SK-N-MC (cell line): ENCODE data around the gene FAM53C.

Experiments
- DNase-seq: peaks from one replicate; pipeline ENCODE4 v3.0.0-alpha.2; 2011; ENCODE audit warnings: low read depth, low spot score
- H3K27ac ChIP-seq: fragments of 200-600 bp; sonication (generic); 2 replicates; pipeline ENCODE4 v1.5.1; 2016; ENCODE audit warnings: mixed run types
- H3K36me3 ChIP-seq: fragments of 200-600 bp; sonication (generic); 2 replicates; pipeline ENCODE4 v1.6.1; 2017; ENCODE audit warnings: antibody characterized with exemption, low read length, mixed read lengths; ENCODE audit not compliant: insufficient read depth
- H3K4me3 ChIP-seq: fragments of 200-600 bp; sonication (generic); 2 replicates; pipeline ENCODE4 v1.5.1; 2016
- H3K9ac ChIP-seq: fragments of 200-600 bp; sonication (generic); 2 replicates; pipeline ENCODE4 v1.8.0; 2017; ENCODE audit warnings: mixed run types, mixed read lengths; ENCODE audit not compliant: insufficient read length
- H3K9me3 ChIP-seq: fragments of 200-600 bp; sonication (generic); 2 replicates; pipeline ENCODE4 v1.6.1; 2017; ENCODE audit warnings: low read depth, mild to moderate bottlenecking, antibody characterized with exemption, low read length, moderate library complexity, mixed read lengths
- EZH2 ChIP-seq: fragments of 200-600 bp; sonication (generic); IDR thresholded peaks from one replicate; pipeline ENCODE4 v1.6.1; 2017; ENCODE audit warnings: antibody characterized with exemption
- FOXP2 ChIP-seq: optimal IDR thresholded peaks from 2 replicates; pipeline ENCODE3; 2011; ENCODE audit warnings: mild to moderate bottlenecking, moderate library complexity; ENCODE audit not compliant: insufficient read depth; ENCODE audit errors: extremely low read length, control extremely low read depth
- POLR2AphosphoS5 ChIP-seq: IDR thresholded peaks from 2 replicates; pipeline ENCODE4 v1.6.1; 2012; ENCODE audit warnings: mild to moderate bottlenecking, low read depth, low read length, borderline replicate concordance

The FAM53C gene

GRCh38 chr5:138352722-138353559 is 14.9 kb downstream of the FAM53C start:
- Histone ChIP-seq H3K36me3 (peaks cover 29% of the 10 kb centered on the region), H3K4me3 (peak overlapping the region; percentile 87), H3K27ac (peak overlapping the region; percentile 65), H3K9ac (peak overlapping the region; percentile 91), H3K9me3 (peaks cover 7% of the 10 kb centered on the region; the same call in 1 of the 2 replicates)
- no peak for TF ChIP-seq FOXP2
- TF ChIP-seq POLR2AphosphoS5: no peak
- no peak for TF ChIP-seq EZH2
- DNase-seq: no peak

- no peak for DNase-seq
- H3K27ac ChIP-seq: peak overlapping the region; percentile 65
These were observed 15.6 kb downstream of the FAM53C start for GRCh38 chr5:138353560-138354080.

DNA sequence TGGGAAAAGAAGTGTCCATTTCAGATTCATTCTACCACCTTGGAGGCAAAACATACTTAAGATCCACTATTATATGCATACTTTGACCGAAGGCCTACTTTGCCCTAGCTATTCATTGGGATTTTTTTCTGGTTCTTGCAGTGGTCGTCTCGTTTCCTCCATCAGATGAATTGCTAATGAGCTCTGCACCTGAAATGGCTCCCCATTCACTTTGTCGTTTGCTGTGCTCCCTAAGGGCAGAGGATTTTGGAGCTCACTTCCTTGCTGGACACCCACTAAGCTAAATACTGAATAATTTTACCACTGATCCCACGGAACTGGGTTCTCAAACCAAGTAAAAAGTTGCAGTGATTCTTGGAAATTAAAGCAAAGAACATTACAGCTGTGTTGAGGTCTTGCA is 16.3 kb downstream of the FAM53C start:
- TF ChIP-seq EZH2: no peak
- no peak for TF ChIP-seq POLR2AphosphoS5
- TF ChIP-seq FOXP2: no peak
- H3K36me3 ChIP-seq: peaks cover 20% of the 10 kb centered on the region
- H3K9ac ChIP-seq: peak overlapping the region; percentile 91
- H3K9me3 ChIP-seq: peaks cover 7% of the 10 kb centered on the region; the same call in 1 of the 2 replicates
- DNase-seq: no peak
- no peak overlapping the region for H3K27ac ChIP-seq
- H3K4me3 ChIP-seq: peak overlapping the region; percentile 87

More at GRCh38 chr5:138353560-138354080, 15.6 kb downstream of the FAM53C start:
- TF ChIP-seq EZH2: no peak
- no peak for TF ChIP-seq FOXP2
- TF ChIP-seq POLR2AphosphoS5: no peak
- H3K4me3 ChIP-seq: peak overlapping the region; percentile 87
- peaks cover 7% of the 10 kb centered on the region; the same call in 1 of the 2 replicates for H3K9me3 ChIP-seq
- H3K9ac ChIP-seq: peak overlapping the region; percentile 91
- H3K36me3 ChIP-seq: peaks cover 22% of the 10 kb centered on the region

DNA sequence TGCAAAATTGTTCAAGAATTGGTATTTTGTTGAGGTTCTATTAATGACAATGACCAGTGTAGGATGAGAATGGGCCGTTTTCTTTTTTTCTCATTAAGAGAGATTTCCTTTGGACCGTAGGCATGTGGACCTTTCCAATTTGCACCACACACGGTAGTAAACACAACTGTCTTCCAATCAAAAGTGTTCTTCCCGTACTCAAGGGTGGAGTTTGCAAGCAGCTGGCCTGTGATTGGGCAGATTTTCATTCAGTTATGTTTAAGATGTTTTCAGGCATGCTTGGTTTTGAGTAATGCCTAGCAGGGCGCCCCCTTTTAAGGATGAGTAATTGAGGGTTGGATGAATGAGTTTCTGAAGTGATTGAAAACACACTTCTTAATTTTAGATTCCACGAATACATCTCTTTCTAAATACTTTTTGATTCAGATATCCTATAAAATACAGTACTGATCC is 16.9 kb downstream of the FAM53C start:
- Histone ChIP-seq H3K9me3 (peaks cover 7% of the 10 kb centered on the region; the same call in 1 of the 2 replicates), H3K4me3 (peak overlapping the region; percentile 87), H3K9ac (no peak overlapping the region), H3K36me3 (peaks cover 20% of the 10 kb centered on the region), H3K27ac (no peak overlapping the region)
- no peak for DNase-seq
- TF ChIP-seq POLR2AphosphoS5 (no peak), EZH2 (no peak), FOXP2 (no peak)

- Histone ChIP-seq H3K9me3 (no peaks in the 10 kb centered on the region), H3K36me3 (peaks cover 14% of the 10 kb centered on the region), H3K9ac (no peak overlapping the region), H3K4me3 (no peak overlapping the region), H3K27ac (no peak overlapping the region)
- DNase-seq: no peak
- TF ChIP-seq FOXP2: no peak
- no peak for TF ChIP-seq EZH2
- no peak for TF ChIP-seq POLR2AphosphoS5
These were observed 21.6 kb downstream of the FAM53C start for GRCh38 chr5:138359621-138360020.

- Histone ChIP-seq H3K27ac (no peak overlapping the region), H3K36me3 (0 out of 2 replicates have a peak, but pooled peaks cover 3% of the 10 kb centered on the region), H3K4me3 (no peak overlapping the region), H3K9ac (no peak overlapping the region), H3K9me3 (no peaks in the 10 kb centered on the region)
- TF ChIP-seq EZH2: no peak
- TF ChIP-seq FOXP2: no peak
- no peak for TF ChIP-seq POLR2AphosphoS5
- DNase-seq: no peak
These were observed 22.9 kb downstream of the FAM53C start for GRCh38 chr5:138360941-138361452.

- H3K27ac ChIP-seq: peak overlapping the region; percentile 69
- no peaks in the 10 kb centered on the region for H3K9me3 ChIP-seq
- TF ChIP-seq POLR2AphosphoS5: no peak
- no peak for TF ChIP-seq FOXP2
- TF ChIP-seq EZH2: no peak
- peak overlapping the region; percentile 23; the same call in 1 of the 2 replicates for H3K4me3 ChIP-seq
- no peak for DNase-seq
- no peak overlapping the region for H3K9ac ChIP-seq
- H3K36me3 ChIP-seq: no peaks in the 10 kb centered on the region
These were observed 26.5 kb downstream of the FAM53C start for GRCh38 chr5:138364576-138364975.
